Stimulated activated naive B cell treated with anti-CD40 and anti-IgM and Interleukin-4, amounts not matched to agents 10 μg/mL and 1 μg/mL and 100 μg/mL, for 72 hours (primary cell): ENCODE results near the gene ADIPOR2.

Source experiments
- ATAC-seq, 2 donors: fragments of 150-1000 bp; cut with Tn5 transposase; replicated peaks; 2 replicates each; pipeline ENCODE4 v1.10.0; 2021; ENCODE audit warnings: moderate library complexity in 1 of 2
- DNase-seq: peaks from one replicate; pipeline ENCODE4 v3.0.0; 2021
- H3K27ac Mint-ChIP-seq: one replicate; pipeline ENCODE4 v1.8.0; 2022; ENCODE audit warnings: mild to moderate bottlenecking, mixed read lengths
- H3K27me3 Mint-ChIP-seq, 2 donors: one replicate each; pipeline ENCODE4 v1.8.0; 2022; ENCODE audit warnings: mixed read lengths in 2 of 2
- H3K36me3 Mint-ChIP-seq, 2 donors: one replicate each; pipeline ENCODE4 v1.8.0; 2022; ENCODE audit warnings: mixed read lengths in 2 of 2, mild to moderate bottlenecking in 1 of 2
- H3K4me1 Mint-ChIP-seq, 2 donors: one replicate each; pipeline ENCODE4 v1.8.0; 2022; ENCODE audit warnings: mixed read lengths in 2 of 2, mild to moderate bottlenecking in 1 of 2
- H3K4me3 Mint-ChIP-seq, 2 donors: one replicate each; pipeline ENCODE4 v1.8.0; 2022; ENCODE audit warnings: mild to moderate bottlenecking in 2 of 2, mixed read lengths in 2 of 2, moderate library complexity in 1 of 2
- H3K9me3 Mint-ChIP-seq, 2 donors: one replicate each; pipeline ENCODE4 v1.8.0; 2022; ENCODE audit warnings: mixed read lengths in 2 of 2, mild to moderate bottlenecking in 1 of 2

The ADIPOR2 gene

GRCh38 chr12:1805441-1806081, 114.7 kb downstream of the ADIPOR2 start:
- ATAC-seq: no peak
- no peak overlapping the region for H3K27ac Mint-ChIP-seq
- H3K36me3 Mint-ChIP-seq: no peaks in the 10 kb centered on the region
- peaks cover 3 to 6% of the 10 kb centered on the region in 2 donors for H3K27me3 Mint-ChIP-seq
- H3K4me3 Mint-ChIP-seq: no peak overlapping the region
- H3K4me1 Mint-ChIP-seq: peaks cover 14 to 28% of the 10 kb centered on the region in 2 donors
- peaks cover 2 to 5% of the 10 kb centered on the region in 2 donors for H3K9me3 Mint-ChIP-seq
- no peak for DNase-seq

- DNase-seq: no peak
- Mint-ChIP-seq H3K27me3 (peaks cover 8 to 16% of the 10 kb centered on the region in 2 donors), H3K4me3 (no peak overlapping the region), H3K4me1 (peaks cover 9 to 21% of the 10 kb centered on the region in 2 donors), H3K36me3 (no peaks in the 10 kb centered on the region), H3K27ac (no peak overlapping the region), H3K9me3 (peaks cover 2 to 5% of the 10 kb centered on the region in 2 donors)
- no peak for ATAC-seq
Observed at GRCh38 chr12:1806301-1807086, 115.6 kb downstream of the ADIPOR2 start.

- Mint-ChIP-seq H3K4me1 (peaks cover 9 to 20% of the 10 kb centered on the region in 2 donors), H3K27me3 (peaks cover 8 to 18% of the 10 kb centered on the region in 2 donors), H3K27ac (no peak overlapping the region), H3K36me3 (no peaks in the 10 kb centered on the region), H3K4me3 (no peak overlapping the region), H3K9me3 (peaks cover 2 to 5% of the 10 kb centered on the region in 2 donors)
- DNase-seq: no peak
- no peak for ATAC-seq
Observed at GRCh38 chr12:1807087-1807860, 116.4 kb downstream of the ADIPOR2 start.

GRCh38 chr12:1808036-1808797, 117.3 kb downstream of the ADIPOR2 start:
- Mint-ChIP-seq H3K4me3 (no peak overlapping the region), H3K27ac (no peak overlapping the region), H3K9me3 (peaks cover 2 to 5% of the 10 kb centered on the region in 2 donors), H3K36me3 (no peaks in the 10 kb centered on the region), H3K27me3 (peaks cover 8 to 18% of the 10 kb centered on the region in 2 donors), H3K4me1 (peaks cover 9 to 20% of the 10 kb centered on the region in 2 donors)
- ATAC-seq (no peak), DNase-seq (no peak)

- Mint-ChIP-seq H3K27ac (no peak overlapping the region), H3K36me3 (no peaks in the 10 kb centered on the region), H3K9me3 (peaks cover 2 to 5% of the 10 kb centered on the region in 2 donors), H3K27me3 (peaks cover 8 to 18% of the 10 kb centered on the region in 2 donors), H3K4me1 (peaks cover 9 to 20% of the 10 kb centered on the region in 2 donors), H3K4me3 (no peak overlapping the region)
- ATAC-seq: no peak
- DNase-seq: no peak
Observed at GRCh38 chr12:1808798-1809480, 118.1 kb downstream of the ADIPOR2 start.

GRCh38 chr12:1809591-1810190, 118.8 kb downstream of the ADIPOR2 start:
- no peak for ATAC-seq
- peaks cover 12 to 18% of the 10 kb centered on the region in 2 donors for H3K27me3 Mint-ChIP-seq
- no peak for DNase-seq
- no peaks in the 10 kb centered on the region for H3K9me3 Mint-ChIP-seq
- H3K4me3 Mint-ChIP-seq: no peak overlapping the region
- no peaks in the 10 kb centered on the region for H3K36me3 Mint-ChIP-seq
- peaks cover 5 to 16% of the 10 kb centered on the region in 2 donors for H3K4me1 Mint-ChIP-seq
- no peak overlapping the region for H3K27ac Mint-ChIP-seq

GRCh38 chr12:1810201-1810930, 119.5 kb downstream of the ADIPOR2 start:
- H3K27ac Mint-ChIP-seq: no peak overlapping the region
- ATAC-seq: no peak
- peaks cover 14 to 22% of the 10 kb centered on the region in 2 donors for H3K27me3 Mint-ChIP-seq
- H3K36me3 Mint-ChIP-seq: no peaks in the 10 kb centered on the region
- DNase-seq: no peak
- H3K4me1 Mint-ChIP-seq: peaks cover 5 to 12% of the 10 kb centered on the region in 2 donors
- no peaks in the 10 kb centered on the region for H3K9me3 Mint-ChIP-seq
- H3K4me3 Mint-ChIP-seq: no peak overlapping the region

- Mint-ChIP-seq H3K27ac (no peak overlapping the region), H3K36me3 (no peaks in the 10 kb centered on the region), H3K4me3 (no peak overlapping the region), H3K4me1 (peaks cover 5 to 12% of the 10 kb centered on the region in 2 donors), H3K27me3 (peaks cover 14 to 27% of the 10 kb centered on the region in 2 donors), H3K9me3 (no peaks in the 10 kb centered on the region)
- ATAC-seq (no peak), DNase-seq (no peak)
Observed at GRCh38 chr12:1810931-1811280, 120.0 kb downstream of the ADIPOR2 start.

GRCh38 chr12:1811281-1811947, 120.5 kb downstream of the ADIPOR2 start:
- DNase-seq (no peak), ATAC-seq (no peak)
- Mint-ChIP-seq H3K27me3 (peaks cover 16 to 30% of the 10 kb centered on the region in 2 donors), H3K4me1 (peaks cover 5 to 12% of the 10 kb centered on the region in 2 donors), H3K36me3 (no peaks in the 10 kb centered on the region), H3K4me3 (no peak overlapping the region), H3K9me3 (no peaks in the 10 kb centered on the region), H3K27ac (no peak overlapping the region)

GRCh38 chr12:1811948-1812291, 121.0 kb downstream of the ADIPOR2 start:
- Mint-ChIP-seq H3K27me3 (peaks cover 18 to 33% of the 10 kb centered on the region in 2 donors), H3K27ac (no peak overlapping the region), H3K9me3 (no peaks in the 10 kb centered on the region), H3K4me1 (peaks cover 5 to 12% of the 10 kb centered on the region in 2 donors), H3K4me3 (no peak overlapping the region), H3K36me3 (no peaks in the 10 kb centered on the region)
- DNase-seq (no peak), ATAC-seq (no peak)

GRCh38 chr12:1812650-1813302, 121.9 kb downstream of the ADIPOR2 start:
- Mint-ChIP-seq H3K27ac (no peak overlapping the region), H3K4me1 (peaks cover 5 to 12% of the 10 kb centered on the region in 2 donors), H3K36me3 (no peaks in the 10 kb centered on the region), H3K27me3 (peaks cover 18 to 33% of the 10 kb centered on the region in 2 donors), H3K9me3 (no peaks in the 10 kb centered on the region), H3K4me3 (no peak overlapping the region)
- ATAC-seq (no peak), DNase-seq (no peak)

- no peak for ATAC-seq
- Mint-ChIP-seq H3K9me3 (no peaks in the 10 kb centered on the region), H3K4me3 (no peak overlapping the region), H3K27ac (no peak overlapping the region), H3K4me1 (peaks cover 2 to 12% of the 10 kb centered on the region in 2 donors), H3K36me3 (no peaks in the 10 kb centered on the region), H3K27me3 (peaks cover 23 to 38% of the 10 kb centered on the region in 2 donors)
- DNase-seq: no peak
Observed at GRCh38 chr12:1814266-1814665, 123.4 kb downstream of the ADIPOR2 start.
